ENCODE results near the gene ZMIZ1.

Gene ZMIZ1

GRCh38 chr10:79335470-79336235 is 266.9 kb downstream of the ZMIZ1 start:
- TF ChIP-seq TAF1 (IDR thresholded peaks at IDR 0.05; ENCODE audit: borderline replicate concordance, insufficient read depth, low read length): no peak

GRCh38 chr10:79336276-79336675 is 267.5 kb downstream of the ZMIZ1 start:
- TF ChIP-seq FOXP2 (optimal IDR thresholded peaks at IDR 0.05; ENCODE audit: borderline replicate concordance, extremely low read depth, extremely low read length, insufficient read depth): no peak
- TF ChIP-seq POLR2AphosphoS5 (IDR thresholded peaks at IDR 0.05; ENCODE audit: low read depth, low read length): no peak
- no peak for TF ChIP-seq TAF1 (IDR thresholded peaks at IDR 0.05; ENCODE audit: borderline replicate concordance, insufficient read depth, low read length)
- TF ChIP-seq REST (IDR thresholded peaks at IDR 0.05; ENCODE audit: insufficient read depth in 1 of 2, low read depth in 2 of 2, low read length in 2 of 2): no peak
- TF ChIP-seq SIN3A (IDR thresholded peaks at IDR 0.05; ENCODE audit: borderline replicate concordance, insufficient read depth, low read length): no peak

GRCh38 chr10:79336739-79337138 is 268.0 kb downstream of the ZMIZ1 start:
- TF ChIP-seq FOXP2 (optimal IDR thresholded peaks at IDR 0.05; ENCODE audit: borderline replicate concordance, extremely low read depth, extremely low read length, insufficient read depth) (no peak), REST (IDR thresholded peaks at IDR 0.05; ENCODE audit: insufficient read depth in 1 of 2, low read depth in 2 of 2, low read length in 2 of 2) (0 out of 4 replicates have a peak, but pooled peaks of 1 of the 2 experiments have one; percentile 24), TAF1 (IDR thresholded peaks at IDR 0.05; ENCODE audit: borderline replicate concordance, insufficient read depth, low read length) (no peak), SIN3A (IDR thresholded peaks at IDR 0.05; ENCODE audit: borderline replicate concordance, insufficient read depth, low read length) (no peak), POLR2AphosphoS5 (IDR thresholded peaks at IDR 0.05; ENCODE audit: low read depth, low read length) (no peak)

- TF ChIP-seq POLR2AphosphoS5 (IDR thresholded peaks at IDR 0.05; ENCODE audit: low read depth, low read length): no peak
- TF ChIP-seq FOXP2 (optimal IDR thresholded peaks at IDR 0.05; ENCODE audit: borderline replicate concordance, extremely low read depth, extremely low read length, insufficient read depth): no peak
- no peak for TF ChIP-seq TAF1 (IDR thresholded peaks at IDR 0.05; ENCODE audit: borderline replicate concordance, insufficient read depth, low read length)
- TF ChIP-seq REST (IDR thresholded peaks at IDR 0.05; ENCODE audit: insufficient read depth in 1 of 2, low read depth in 2 of 2, low read length in 2 of 2): no peak
- TF ChIP-seq SIN3A (IDR thresholded peaks at IDR 0.05; ENCODE audit: borderline replicate concordance, insufficient read depth, low read length): no peak
Observed at GRCh38 chr10:79339266-79339665, 270.5 kb downstream of the ZMIZ1 start.

- TF ChIP-seq REST (IDR thresholded peaks at IDR 0.05; ENCODE audit: insufficient read depth in 1 of 2, low read depth in 2 of 2, low read length in 2 of 2) (no peak), FOXP2 (optimal IDR thresholded peaks at IDR 0.05; ENCODE audit: borderline replicate concordance, extremely low read depth, extremely low read length, insufficient read depth) (no peak), POLR2AphosphoS5 (IDR thresholded peaks at IDR 0.05; ENCODE audit: low read depth, low read length) (no peak), SIN3A (IDR thresholded peaks at IDR 0.05; ENCODE audit: borderline replicate concordance, insufficient read depth, low read length) (no peak), TAF1 (IDR thresholded peaks at IDR 0.05; ENCODE audit: borderline replicate concordance, insufficient read depth, low read length) (no peak)
Observed at GRCh38 chr10:79340646-79341244, 272.0 kb downstream of the ZMIZ1 start.
